HK-2 (cell line): Measurements from ENCODE around the gene EIF6.

Source experiments
- DNase-seq: peaks from one replicate; pipeline ENCODE4 v3.0.0-alpha.2; 2018; ENCODE audit not compliant: unreplicated experiment

EIF6 gene

GRCh38 chr20:35314816-35315631, 30.5 kb upstream of the EIF6 start:
- no peak for DNase-seq

GRCh38 chr20:35312318-35312717, 27.7 kb upstream of the EIF6 start:
- DNase-seq: peak; percentile 83

- no peak for DNase-seq
These were observed 27.2 kb upstream of the EIF6 start for GRCh38 chr20:35311822-35312221.

- peak; percentile 82 for DNase-seq
These were observed 26.8 kb upstream of the EIF6 start for GRCh38 chr20:35311409-35311808.

GRCh38 chr20:35307666-35308653, 23.4 kb upstream of the EIF6 start:
- DNase-seq: peak; percentile 85

GRCh38 chr20:35306931-35307517, 22.5 kb upstream of the EIF6 start:
- DNase-seq: peak; percentile 91

GRCh38 chr20:35305682-35306556, 21.3 kb upstream of the EIF6 start:
- DNase-seq: peak; percentile 98

- DNase-seq: peak; percentile 43
These were observed 20.4 kb upstream of the EIF6 start for GRCh38 chr20:35304956-35305355.

- DNase-seq: peak; percentile 97
These were observed 19.3 kb upstream of the EIF6 start for GRCh38 chr20:35303735-35304491.

GRCh38 chr20:35303382-35303734, 18.8 kb upstream of the EIF6 start:
- DNase-seq: no peak

- no peak for DNase-seq
These were observed 18.1 kb upstream of the EIF6 start for GRCh38 chr20:35302421-35303335.

GRCh38 chr20:35301426-35301825, 16.9 kb upstream of the EIF6 start:
- no peak for DNase-seq

- no peak for DNase-seq
These were observed 16.1 kb upstream of the EIF6 start for GRCh38 chr20:35300469-35301262.

GRCh38 chr20:35299780-35300179, 15.2 kb upstream of the EIF6 start:
- no peak for DNase-seq

- DNase-seq: no peak
These were observed 13.7 kb upstream of the EIF6 start for GRCh38 chr20:35298264-35298663.

GRCh38 chr20:35297740-35298139, 13.2 kb upstream of the EIF6 start:
- no peak for DNase-seq

- no peak for DNase-seq
These were observed 12.6 kb upstream of the EIF6 start for GRCh38 chr20:35297155-35297554.

GRCh38 chr20:35296101-35296554, 11.6 kb upstream of the EIF6 start:
- no peak for DNase-seq

GRCh38 chr20:35295674-35296073, 11.1 kb upstream of the EIF6 start:
- DNase-seq: no peak
